ENCODE data around the gene LBX2.
"Not testable (repeated sequence)": the region's sequence is repeated elsewhere in the genome, so short reads cannot be mapped to it uniquely, and the experiment has no call there.

The LBX2 gene

DNA sequence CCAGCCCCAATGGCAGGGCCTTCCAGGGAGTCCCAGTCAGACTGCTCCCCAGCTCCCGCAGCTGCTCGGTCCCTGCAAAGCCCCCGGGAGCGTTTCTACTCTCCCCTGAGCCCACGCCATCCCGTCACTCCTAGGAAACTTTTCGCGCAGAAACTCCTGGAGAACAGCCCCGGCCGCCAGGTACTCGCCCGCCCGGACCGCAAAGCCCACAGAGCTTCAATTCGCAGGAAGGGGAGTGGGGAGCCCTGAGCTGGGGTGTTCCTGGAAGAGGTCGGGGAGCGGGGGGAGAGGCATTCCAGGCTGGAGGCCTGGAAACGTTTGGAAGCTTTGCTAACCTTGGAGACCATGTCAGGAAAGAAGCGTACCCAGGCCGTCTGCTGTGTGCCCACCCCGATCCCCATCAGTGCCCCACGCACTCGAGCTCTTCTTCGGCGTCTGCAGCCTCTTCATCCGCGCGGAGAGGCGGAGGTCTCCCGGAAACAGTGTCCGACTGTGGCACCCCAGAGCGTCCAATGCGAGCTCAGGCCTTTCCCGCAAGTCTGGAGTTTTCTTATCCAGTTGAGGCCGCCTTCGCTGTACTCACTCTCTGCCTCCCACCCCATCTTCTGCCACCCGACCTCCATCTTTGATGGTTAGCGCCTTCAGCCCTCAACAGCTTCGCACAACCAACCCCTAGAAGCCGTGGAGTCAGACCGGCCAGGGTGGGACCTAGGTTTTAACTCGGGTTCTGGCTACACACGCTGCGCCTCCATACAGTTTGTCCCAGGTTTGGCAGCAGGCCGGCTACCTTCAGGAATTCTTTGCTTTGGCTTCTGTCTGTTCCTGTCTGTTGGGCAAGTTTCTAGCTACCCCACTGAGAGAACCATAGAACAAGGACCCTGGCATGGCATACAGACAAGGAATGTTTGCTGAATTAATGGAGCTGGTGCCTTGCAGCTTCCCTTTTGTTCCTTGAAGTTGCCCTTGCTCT is 4.4 kb upstream of the LBX2 start:
- DNase-seq: no peak

- peak in 1 of 2 donors; percentile 67 for DNase-seq
Observed at GRCh38 chr2:74502720-74503505, 3.5 kb upstream of the LBX2 start.

DNA sequence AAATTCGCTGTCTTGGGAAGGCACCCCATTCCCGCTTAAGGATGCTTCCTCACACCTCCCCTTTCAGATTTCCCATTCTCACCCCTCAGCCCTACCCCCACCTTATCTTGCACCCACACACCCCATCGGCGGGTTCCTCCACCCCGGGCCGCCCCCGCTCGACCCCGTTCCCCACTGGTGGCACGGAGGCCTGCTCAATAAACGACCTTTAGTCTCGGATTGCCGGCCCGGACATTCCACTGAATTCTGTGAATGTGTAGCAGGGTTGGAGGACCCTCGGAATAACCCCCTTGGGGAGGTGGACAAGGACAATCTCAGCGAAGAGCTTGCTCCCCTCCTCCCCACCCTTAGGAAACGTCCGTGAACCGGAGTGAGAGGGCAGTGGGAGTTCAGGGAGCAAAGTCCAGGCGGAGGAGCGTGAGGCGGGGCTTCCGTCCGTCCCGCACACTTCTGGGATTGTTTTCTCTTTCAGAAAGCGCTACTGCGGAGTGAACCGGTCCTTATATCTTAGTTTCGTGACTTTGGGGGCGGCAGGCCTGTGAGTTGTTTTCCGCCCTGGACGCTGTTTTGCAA is 2.8 kb upstream of the LBX2 start:
- no peak for DNase-seq

DNA sequence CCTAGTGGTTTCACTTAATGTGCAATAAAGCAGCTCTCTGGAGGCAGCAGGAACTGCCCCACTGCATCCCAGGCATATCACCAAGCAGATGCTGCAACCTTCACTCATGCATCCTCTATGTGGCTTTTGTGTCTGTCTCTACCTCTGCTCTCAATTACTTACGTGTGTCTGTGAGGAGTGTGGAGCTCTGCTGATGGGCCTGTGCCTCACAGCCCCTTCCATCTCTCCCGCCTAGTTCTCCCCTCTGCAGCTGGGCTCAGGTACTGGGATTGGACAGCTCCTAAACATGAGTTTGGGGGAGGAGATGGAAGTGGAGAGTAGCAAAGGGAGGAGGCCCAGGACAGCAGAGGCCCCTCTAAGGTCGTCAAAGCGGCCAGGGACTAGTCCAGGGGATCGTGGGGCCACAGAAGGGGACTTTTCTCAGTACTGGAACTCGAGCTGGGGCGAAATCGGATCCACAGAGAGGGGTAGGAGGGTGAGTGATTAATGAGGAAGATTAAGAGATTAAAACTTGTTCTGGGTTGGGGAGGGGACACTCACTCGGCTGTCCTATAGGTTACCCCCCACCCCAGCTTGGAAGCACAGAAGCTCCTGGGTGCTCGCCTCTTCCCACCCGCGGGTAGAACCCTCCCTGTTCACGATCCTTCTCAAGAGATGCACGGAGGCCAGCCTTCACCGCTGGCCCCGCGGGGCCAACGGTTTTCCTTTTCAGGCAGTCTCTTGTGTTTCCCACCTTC is 2.1 kb upstream of the LBX2 start:
- no peak for DNase-seq

- DNase-seq: no peak
Observed at GRCh38 chr2:74500578-74500946, 1.2 kb upstream of the LBX2 start.

DNA sequence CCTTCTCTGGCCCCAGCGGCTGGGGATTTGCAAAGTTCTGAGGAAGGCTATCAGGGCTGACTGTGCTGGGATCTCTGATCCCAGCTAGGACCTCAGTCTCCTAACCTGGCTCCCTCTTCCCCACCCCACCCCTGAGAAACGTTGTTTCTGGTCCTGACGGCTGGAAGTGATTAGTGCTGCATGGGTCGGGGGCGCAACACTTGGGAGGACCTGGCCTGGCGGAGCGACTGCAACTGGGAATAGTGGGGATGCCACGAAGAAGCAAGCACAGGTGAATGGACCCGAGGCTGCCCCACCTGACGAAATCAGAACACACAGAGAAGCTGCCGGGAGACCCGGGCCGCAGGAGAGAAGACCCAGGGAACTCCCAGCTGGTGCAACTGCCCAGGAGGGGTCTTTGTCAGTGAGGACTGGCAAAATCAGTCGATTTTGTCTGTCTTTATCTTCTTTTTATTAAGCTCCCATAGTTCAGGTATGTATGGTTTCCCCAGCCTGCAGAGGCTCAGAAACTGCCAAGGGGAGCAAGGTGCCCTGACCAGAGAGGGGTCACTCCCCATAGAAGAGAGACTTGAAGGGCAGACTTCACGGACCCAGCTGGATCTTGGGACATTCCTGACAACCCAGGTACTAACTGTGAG is 656 bp upstream of the LBX2 start:
- DNase-seq: no peak

DNA sequence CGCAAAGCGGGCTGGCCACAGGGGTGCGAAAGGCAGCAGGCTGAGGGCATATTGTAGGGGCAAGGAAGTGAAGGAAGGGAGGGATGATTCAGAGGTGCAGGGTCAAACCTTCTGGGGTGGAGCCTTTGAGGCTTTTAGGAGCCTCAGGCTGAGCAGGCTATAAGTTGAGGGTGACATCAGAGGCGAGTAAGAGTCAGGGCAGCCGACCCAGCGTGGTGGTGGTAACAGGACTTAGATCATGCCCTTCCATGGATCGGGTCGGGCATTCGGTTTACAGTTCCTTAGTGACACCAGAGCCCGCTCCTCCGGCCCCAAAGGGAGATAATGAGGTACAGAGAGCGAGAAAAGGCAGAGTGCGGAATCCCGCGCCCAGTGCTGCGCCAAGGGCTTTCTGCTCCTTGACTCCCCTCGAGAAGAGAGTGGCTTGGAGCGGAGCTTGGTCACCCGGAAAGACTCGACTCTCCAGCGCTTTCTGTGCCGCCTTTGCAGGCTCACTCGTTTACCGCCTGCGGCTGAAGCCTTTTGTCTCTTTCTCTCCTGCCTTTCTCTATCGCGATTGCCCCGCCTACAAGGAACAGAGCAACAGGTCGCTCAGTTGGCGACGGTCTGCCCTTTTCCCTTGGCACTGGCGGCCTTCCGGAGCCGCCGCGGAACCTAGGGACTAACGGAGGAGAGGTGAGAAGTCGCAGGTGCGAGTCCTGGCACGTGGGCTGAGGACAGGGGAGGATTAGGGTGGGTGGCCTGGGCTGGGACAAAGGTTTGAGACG is 720 bp downstream of the LBX2 start:
- DNase-seq: peak in 1 of 2 donors; percentile 40

DNA sequence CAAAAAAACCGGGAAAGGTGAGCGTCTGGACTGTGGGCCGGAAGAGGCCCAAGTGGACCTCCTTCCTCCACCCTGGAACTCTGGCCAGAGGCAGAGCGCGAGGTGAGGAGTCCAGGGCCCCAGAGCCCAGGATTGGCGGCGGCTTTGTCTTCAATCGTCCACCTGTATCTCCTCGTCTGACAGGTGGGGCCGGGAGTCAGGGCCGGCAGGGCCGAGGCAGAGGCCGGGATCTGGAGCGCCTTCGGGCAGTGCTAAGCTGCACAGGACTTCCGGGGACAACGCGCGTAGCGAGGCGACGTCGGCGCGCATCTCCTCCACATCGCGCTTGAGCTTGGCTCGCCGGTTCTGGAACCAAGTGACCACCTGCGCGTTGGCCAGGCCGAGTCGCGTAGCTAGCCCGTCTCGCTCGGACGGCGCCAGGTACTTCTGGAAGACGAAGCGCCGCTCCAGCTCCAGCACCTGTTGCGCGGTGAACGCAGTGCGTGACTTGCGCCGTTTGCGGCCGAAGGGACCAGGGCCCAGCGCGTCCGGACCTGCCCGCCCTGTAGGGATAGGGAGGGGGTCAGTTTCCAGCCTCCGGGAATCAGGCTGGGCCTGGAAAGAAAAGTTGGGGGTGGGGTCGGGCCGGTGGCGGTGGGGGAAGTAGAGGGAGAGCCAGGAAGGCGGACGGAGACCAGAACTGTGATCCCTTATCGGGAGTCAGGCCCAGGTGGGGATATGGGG is 1.5 kb downstream of the LBX2 start:
- peak in 1 of 2 donors; percentile 57 for DNase-seq

GRCh38 chr2:74496997-74497776 is 2.2 kb downstream of the LBX2 start:
- DNase-seq: no peak

DNA sequence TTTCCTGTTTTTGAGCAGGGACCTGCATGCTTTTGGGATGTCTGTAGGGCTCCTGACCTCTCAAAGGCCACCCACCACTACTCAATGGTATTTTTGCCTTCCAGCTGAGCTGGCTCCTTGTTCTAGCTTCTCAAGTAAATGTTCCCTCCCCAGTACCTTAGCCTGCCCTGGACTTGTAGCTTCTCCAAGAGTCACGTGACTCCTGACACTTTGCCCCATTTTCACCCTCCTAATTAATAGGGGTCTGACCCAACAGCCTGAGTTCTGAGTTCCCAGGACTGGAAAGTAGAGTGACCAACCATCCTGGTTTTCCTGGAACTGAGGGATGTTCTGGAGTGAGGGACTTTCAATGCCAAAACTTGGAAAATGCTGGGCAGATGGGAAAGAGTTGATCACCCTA is 4.0 kb downstream of the LBX2 start:
- no peak for DNase-seq

DNA sequence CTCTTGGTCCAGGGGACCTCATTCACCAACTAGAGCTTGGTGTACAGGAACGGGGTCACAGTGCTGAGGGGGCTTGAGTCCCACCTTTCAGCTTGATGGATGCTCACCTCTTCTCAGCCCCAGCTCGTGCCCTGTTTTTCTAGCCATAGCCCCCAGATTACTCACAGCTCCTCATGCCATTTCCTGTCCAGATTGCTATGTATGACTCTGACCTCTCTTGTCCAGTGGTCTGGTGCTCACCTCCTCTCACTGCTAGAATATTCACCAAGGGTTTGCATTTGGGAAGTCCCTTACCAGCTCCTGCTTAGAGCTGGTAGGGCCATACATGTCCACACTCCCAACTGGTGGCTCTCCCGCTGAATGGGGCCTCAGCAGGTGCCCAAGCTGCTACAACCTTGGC is 5.9 kb downstream of the LBX2 start:
- no peak for DNase-seq

- no peak for DNase-seq
Observed at GRCh38 chr2:74491648-74492544, 7.5 kb downstream of the LBX2 start.

DNA sequence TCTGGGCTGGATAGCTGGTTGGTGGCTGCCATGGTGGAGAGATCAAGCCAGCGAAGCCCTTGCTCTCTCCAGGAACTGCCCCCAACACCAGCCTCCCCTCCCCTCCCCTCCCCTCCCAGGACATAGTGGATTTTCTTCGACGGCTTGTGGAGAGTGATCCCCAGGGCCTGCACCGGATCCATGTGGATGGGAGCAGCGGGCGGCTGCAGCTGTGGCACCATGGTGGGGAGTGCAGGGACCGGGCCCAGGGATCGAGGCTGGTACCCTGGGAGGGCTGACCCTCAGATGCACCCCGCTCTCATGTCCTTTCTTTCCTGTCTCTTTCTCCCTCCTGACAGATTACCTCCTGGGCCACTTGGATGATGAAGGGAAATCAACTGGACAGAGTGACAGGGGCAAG is 9.5 kb downstream of the LBX2 start:
- DNase-seq: no peak

DNA sequence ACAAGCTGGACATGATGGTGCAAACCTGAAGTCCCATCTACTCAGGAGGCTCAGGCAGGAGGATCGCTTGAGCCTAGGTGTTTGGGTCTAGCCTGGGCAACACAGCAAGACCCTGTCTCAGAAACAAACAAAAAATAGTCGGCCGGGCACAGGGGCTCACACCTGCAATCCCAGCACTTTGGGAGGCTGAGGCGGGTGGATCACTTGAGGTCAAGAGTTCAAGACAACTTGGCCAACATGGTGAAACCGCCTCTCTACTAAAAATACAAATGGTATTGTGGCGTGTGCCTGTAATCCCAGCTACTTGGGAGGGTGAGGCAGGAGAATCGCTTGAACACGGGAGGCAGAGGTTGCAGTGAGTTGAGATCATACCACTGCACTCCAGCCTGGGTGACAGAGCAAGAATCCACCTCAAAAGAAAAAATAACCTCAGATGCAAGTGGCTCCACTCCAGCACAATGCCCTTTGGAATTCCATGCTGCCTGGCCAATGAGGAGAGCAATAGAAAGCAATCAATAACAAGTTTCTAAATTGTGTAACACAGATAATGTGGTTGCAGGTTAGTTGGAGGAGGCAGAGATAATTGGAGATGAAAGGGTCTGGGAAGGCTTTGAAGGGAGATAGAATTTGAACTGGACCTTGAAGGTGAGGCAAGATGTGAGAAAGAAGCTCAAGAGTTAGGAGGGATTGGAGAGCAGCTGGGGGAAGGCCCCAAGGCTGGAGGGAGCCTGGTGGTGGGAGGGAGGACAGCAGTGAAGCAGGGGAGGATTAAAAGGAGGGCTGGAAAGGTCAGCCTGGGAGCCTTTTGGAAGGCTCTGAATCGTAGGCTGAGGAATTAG is 10.5 kb downstream of the LBX2 start:
- DNase-seq: no peak

DNA sequence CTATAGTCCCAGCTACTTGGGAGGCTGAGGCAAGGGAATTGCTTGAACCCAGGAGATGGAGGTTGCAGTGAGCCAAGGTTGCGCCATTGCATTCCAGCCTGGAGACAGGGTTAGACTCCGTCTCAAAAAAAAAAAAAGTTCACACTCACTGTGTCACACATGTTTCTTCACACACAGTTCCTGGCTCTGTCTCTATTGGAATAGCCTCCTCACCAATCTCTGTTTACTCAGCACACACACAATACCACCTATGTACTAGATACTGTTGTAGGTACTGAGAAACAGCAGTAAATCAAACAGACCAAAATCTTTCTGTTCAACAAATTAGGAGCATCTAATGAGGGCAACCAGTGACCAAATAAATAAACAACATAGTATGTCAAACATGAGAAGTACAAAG is 13.3 kb downstream of the LBX2 start:
- DNase-seq: no peak

- DNase-seq: not testable (repeated sequence)
Observed at GRCh38 chr2:74483675-74484164, 15.7 kb downstream of the LBX2 start.

DNA sequence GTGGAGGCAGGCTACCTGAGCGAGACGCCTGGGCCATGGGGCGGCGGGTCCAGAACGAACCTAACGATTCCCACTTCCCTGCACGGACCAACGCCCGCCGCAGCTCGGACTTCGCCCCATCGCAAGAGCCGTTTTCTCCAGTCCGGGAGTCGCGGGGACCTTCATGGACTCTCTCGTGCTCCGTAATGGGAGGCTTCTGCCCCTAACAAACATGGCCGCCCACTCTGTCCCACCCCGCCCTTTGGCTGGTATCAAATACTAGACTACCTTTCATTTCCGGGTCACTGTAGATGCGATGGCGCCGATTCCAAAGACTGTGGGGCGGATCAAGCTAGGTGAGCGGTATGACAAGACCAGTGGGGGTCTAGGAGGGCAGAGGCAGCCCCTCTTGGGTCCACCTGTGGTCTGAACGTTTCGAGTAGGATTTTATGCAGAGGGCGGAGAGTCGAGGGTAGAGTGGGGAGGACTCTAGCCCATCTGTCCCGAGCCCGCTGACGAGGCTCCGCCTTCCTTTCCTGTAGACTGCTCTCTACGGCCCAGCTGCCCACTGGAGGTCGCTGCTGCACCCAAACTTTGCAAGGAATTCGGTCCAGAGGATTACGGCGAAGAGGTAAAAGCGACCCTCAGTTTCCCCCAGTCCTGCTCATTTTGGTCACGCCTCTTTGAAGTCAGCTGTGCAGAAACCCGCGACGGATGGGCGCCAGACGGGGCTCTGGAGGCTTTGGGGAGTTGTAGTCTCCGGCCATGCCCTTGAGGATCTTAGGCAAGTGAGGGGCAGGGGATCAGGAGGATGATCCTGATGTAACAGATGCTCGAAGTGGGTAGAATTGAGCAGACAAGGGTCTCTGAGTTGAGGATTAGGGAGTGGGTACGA is 16.4 kb downstream of the LBX2 start, which contains the start of the genes CCDC142 and TTC31:
Gene CCDC142 (minus strand): TSS at position 198 of the 874 bp plus-strand sequence. CDS start 161 bp downstream, at position 37.
Gene TTC31 (plus strand): TSS at position 281 of the 874 bp plus-strand sequence. CDS start 15 bp downstream, at position 296.
- peak; percentile 94 for DNase-seq
